ENCODE data around the gene SLC33A1. TPM values are rescaled to one million over a fixed set of nuclear protein-coding genes. Genes with fewer than 3 reads are reported as not detected.

SLC33A1 gene
- total and polyA plus RNA-seq, 2 of the 8 experiments (the other 6 are each of a cell fraction or from before 2014, with no cell fraction given) = 15.6 to 24.2 TPM

DNA sequence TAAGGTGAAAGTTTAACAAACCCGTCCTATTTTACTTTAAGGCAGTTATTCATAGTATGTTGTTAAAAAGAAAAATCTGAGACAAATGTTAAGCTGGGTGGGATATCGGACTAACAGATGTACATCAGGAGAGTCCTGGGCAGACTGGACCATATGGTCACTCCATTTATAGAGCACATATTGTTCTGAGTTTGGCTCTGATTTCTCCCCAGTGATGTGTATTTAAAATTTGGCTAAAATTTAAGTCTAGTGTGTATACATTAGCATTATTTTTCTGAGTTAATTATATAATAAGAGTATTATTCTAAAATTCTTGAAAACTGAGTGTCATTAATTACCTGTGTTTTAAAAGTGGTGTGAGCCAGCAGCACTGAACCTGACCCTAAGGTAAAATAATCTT, 22.3 kb upstream of the SLC33A1 start:
- Histone ChIP-seq H3K9ac (replicated peaks in 1 of 4; ENCODE audit: extremely low read depth in 1 of 4, low read depth in 3 of 4, low read length in 3 of 4) (no peak overlapping the region), H3K23ac (ENCODE audit: insufficient read length) (no peak overlapping the region), H4K5ac (ENCODE audit: insufficient read length, low read depth, low read length) (no peak overlapping the region), H3K4me2 (ENCODE audit: insufficient read depth in 1 of 2, low read depth in 2 of 2, low read length in 2 of 2) (no peak overlapping the region), H2BK15ac (ENCODE audit: low read length) (no peak overlapping the region), H3K27ac (ENCODE audit: low read depth, low read length) (no peak overlapping the region), H3K27me3 (replicated peaks in 1 of 4; ENCODE audit: control insufficient read depth in 3 of 4, extremely low read depth in 1 of 4, insufficient read depth in 3 of 4, low read length in 3 of 4) (no peaks in the 10 kb centered on the region), H3K4me1 (replicated peaks in 1 of 4; ENCODE audit: control insufficient read depth in 3 of 4, insufficient read depth in 4 of 4, low read length in 3 of 4) (peaks cover 0 to 3% (median 3%) of the 10 kb centered on the region in 4 experiments; a peak in 4 of 7 replicates), H4K20me1 (replicated peaks in 1 of 2; ENCODE audit: control insufficient read depth in 1 of 2, insufficient read depth in 2 of 2, low read length in 2 of 2) (peaks cover 17 to 18% of the 10 kb centered on the region in 2 experiments), H4K91ac (replicated peaks; ENCODE audit: insufficient read length, low read length) (no peak overlapping the region), H3K56ac (replicated peaks; ENCODE audit: insufficient read length, low read depth, low read length) (no peak overlapping the region), H2BK12ac (ENCODE audit: low read depth, low read length) (no peak overlapping the region), H2AK5ac (ENCODE audit: low read depth, low read length) (no peak overlapping the region), H3K23me2 (ENCODE audit: low read depth, low read length) (peaks cover 6% of the 10 kb centered on the region), H3K4ac (replicated peaks; ENCODE audit: insufficient read length, low read depth, low read length) (no peak overlapping the region), H3K18ac (ENCODE audit: extremely low read depth, low read length) (no peak overlapping the region), H2AFZ (ENCODE audit: low read length) (no peak overlapping the region), H4K8ac (ENCODE audit: extremely low read depth, insufficient read depth, low read length) (no peak overlapping the region), H3K14ac (ENCODE audit: insufficient read length) (no peak overlapping the region), H2BK120ac (replicated peaks; ENCODE audit: low read depth, low read length) (no peak overlapping the region), H2BK5ac (ENCODE audit: low read depth, low read length) (no peak overlapping the region), H3K79me1 (ENCODE audit: low read depth, low read length) (peaks cover 6% of the 10 kb centered on the region; the same call in 1 of the 2 replicates), H3K9me3 (ENCODE audit: insufficient read depth in 2 of 2, low read depth in 1 of 2, low read length in 1 of 2) (no peaks in the 10 kb centered on the region), H2BK20ac (ENCODE audit: low read length) (no peak overlapping the region), H3K4me3 (ENCODE audit: extremely low read depth in 1 of 4, insufficient read depth in 2 of 4, low read depth in 3 of 4, low read length in 4 of 4) (no peak overlapping the region), H3K36me3 (ENCODE audit: control insufficient read depth in 2 of 4, insufficient read depth in 4 of 4, low read length in 3 of 4) (no peaks in the 10 kb centered on the region), H3K79me2 (ENCODE audit: control insufficient read depth in 1 of 2, insufficient read depth in 2 of 2, low read length in 2 of 2) (peaks cover 22 to 100% of the 10 kb centered on the region in 2 experiments)
- FAIRE-seq = no peak
- WGBS, 2 experiments (ENCODE audit: extremely low coverage in 1 of 2, insufficient coverage in 1 of 2, insufficient read length in 1 of 2, insufficient replicate concordance in 2 of 2, low coverage in 1 of 2, low lambda C conversion rate in 2 of 2, missing lambda C conversion rate in 1 of 2) = 95% methylated on average over 2 of the region's 2 CpGs; no CpG with 5 or more reads in 1 of the 2 experiments
- POLR2A ChIA-PET (ENCODE audit: partially characterized antibody) = interaction anchor here (1.5 kb wide), 1 partner anchor 130 kb away, joined by 5 read pairs; no protein-coding TSS in a partner anchor
- no peak for DNase-seq (ENCODE audit: low read depth in 1 of 2, low spot score in 2 of 2)
- CTCF ChIA-PET (ENCODE audit: partially characterized antibody) = interaction anchor here (0.6 kb wide), 1 partner anchor 37 kb away, joined by 4 read pairs; no protein-coding TSS in a partner anchor
- TF ChIP-seq CBX8 (IDR thresholded peaks at IDR 0.05; ENCODE audit: borderline replicate concordance, low read depth, low read length) (no peak), POLR2A (IDR thresholded peaks at IDR 0.05; ENCODE audit: control extremely low read depth in 1 of 2, low read depth in 2 of 2, low read length in 2 of 2) (no peak), SIX5 (IDR thresholded peaks at IDR 0.05; ENCODE audit: low read depth, low read length) (no peak), TBP (IDR thresholded peaks at IDR 0.05; ENCODE audit: low read depth, low read length) (no peak), POU5F1 (IDR thresholded peaks at IDR 0.05; ENCODE audit: low read depth, low read length) (no peak), CHD2 (IDR thresholded peaks at IDR 0.05; ENCODE audit: low read length) (no peak), TCF12 (IDR thresholded peaks at IDR 0.05; ENCODE audit: low read depth, low read length) (no peak), RAD21 (IDR thresholded peaks at IDR 0.05 in 1 of 2, conservative IDR thresholded peaks at IDR 0.05 in 1 of 2; ENCODE audit: low read depth in 2 of 2, low read length in 2 of 2) (no peak), SP4 (IDR thresholded peaks at IDR 0.05; ENCODE audit: low read length) (no peak), CTBP2 (IDR thresholded peaks at IDR 0.05; ENCODE audit: borderline replicate concordance, insufficient read depth, insufficient read length, low read length) (no peak), SIRT6 (IDR thresholded peaks at IDR 0.05; ENCODE audit: low read length) (no peak)
- TF ChIP-seq, protein P1, sequence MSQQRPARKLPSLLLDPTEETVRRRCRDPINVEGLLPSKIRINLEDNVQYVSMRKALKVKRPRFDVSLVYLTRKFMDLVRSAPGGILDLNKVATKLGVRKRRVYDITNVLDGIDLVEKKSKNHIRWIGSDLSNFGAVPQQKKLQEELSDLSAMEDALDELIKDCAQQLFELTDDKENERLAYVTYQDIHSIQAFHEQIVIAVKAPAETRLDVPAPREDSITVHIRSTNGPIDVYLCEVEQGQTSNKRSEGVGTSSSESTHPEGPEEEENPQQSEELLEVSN (IDR thresholded peaks at IDR 0.05) = no peak
- TF ChIP-seq, protein P2, sequence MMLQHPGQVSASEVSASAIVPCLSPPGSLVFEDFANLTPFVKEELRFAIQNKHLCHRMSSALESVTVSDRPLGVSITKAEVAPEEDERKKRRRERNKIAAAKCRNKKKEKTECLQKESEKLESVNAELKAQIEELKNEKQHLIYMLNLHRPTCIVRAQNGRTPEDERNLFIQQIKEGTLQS (IDR thresholded peaks at IDR 0.05; ENCODE audit: insufficient read depth, low read depth, low read length) = no peak
